Sigmoid colon (tissue), 7 donors: ENCODE measurements around the gene MZB1. TPM values are rescaled to one million over a fixed set of nuclear protein-coding genes. Genes with fewer than 3 reads are reported as not detected.

Source experiments
- DNase-seq: peaks from one replicate; pipeline ENCODE4 v3.0.0-alpha.2; 2019
- H3K27ac ChIP-seq, 4 donors: fragments of 200-600 bp; sonication (generic); one replicate each; pipeline ENCODE4 v1.5.1; 2016 to 2019; ENCODE audit warnings: mild to moderate bottlenecking in 1 of 4
- H3K27me3 ChIP-seq, 3 donors: fragments of 200-600 bp; sonication (generic); one replicate each; pipeline ENCODE4 v1.5.1; 2019; ENCODE audit warnings: mild to moderate bottlenecking in 1 of 3
- H3K36me3 ChIP-seq, 4 donors: fragments of 200-600 bp; sonication (generic); one replicate each; pipeline ENCODE4 v1.5.1; 2016 to 2019
- H3K4me1 ChIP-seq, 4 donors: fragments of 200-600 bp; sonication (generic); one replicate each; pipeline ENCODE4 v1.5.1; 2017 to 2019
- H3K4me3 ChIP-seq, 4 donors: fragments of 200-600 bp; sonication (generic); one replicate each; pipeline ENCODE4 v1.5.1; 2017 to 2019; ENCODE audit warnings: mild to moderate bottlenecking in 2 of 4, moderate library complexity in 1 of 4
- H3K9me3 ChIP-seq, 4 donors: fragments of 200-600 bp in 3 of 4; sonication (generic) in 3 of 4; one replicate each; pipeline versions ENCODE4 v1.5.1 to v1.6.1; 2013 to 2019
- CTCF ChIP-seq, 4 experiments: fragments of 450-650 bp in 3 of 4; fragments of 200-600 bp in 1 of 4; IDR thresholded peaks; one replicate each; pipeline ENCODE4 v1.5.1; 2016 to 2019; ENCODE audit warnings: antibody characterized with exemption in 4 of 4, mild to moderate bottlenecking in 3 of 4, moderate library complexity in 2 of 4
- EP300 ChIP-seq, 4 donors: sonication (generic); formaldehyde crosslinking; IDR thresholded peaks; one replicate each; pipeline ENCODE4 v1.6.1; 2017; ENCODE audit warnings: antibody characterized with exemption in 4 of 4
- POLR2A ChIP-seq, 2 donors: fragments of 450-650 bp; IDR thresholded peaks; one replicate each; pipeline ENCODE4 v1.6.1; 2016; ENCODE audit warnings: antibody characterized with exemption in 2 of 2, mild to moderate bottlenecking in 2 of 2, moderate library complexity in 2 of 2
- POLR2AphosphoS5 ChIP-seq, 4 donors: sonication (generic); formaldehyde crosslinking; IDR thresholded peaks; one replicate each; pipeline ENCODE4 v1.6.1; 2017; ENCODE audit warnings: antibody characterized with exemption in 4 of 4
- WGBS, 2 donors: extraction: QIAGEN DNeasy Blood & Tissue Kit; methylation state at CpG; one replicate each; pipeline ENCODE4 v1.1.7; 2013; 5-methylcytosine and 5-hydroxymethylcytosine counted together
- intact Hi-C: fragments of 100-400 bp; cut with DNase I; formaldehyde crosslinking; loops from one replicate; pipeline ENCODE4 v1.15.1; 2023
- polyA plus RNA-seq, 3 donors: library from polyadenylated mRNA; stranded (reverse); fragments of 200-250 nt; gene quantifications; one replicate each; pipeline ENCODE4 v1.2.3, GENCODE V29; 2013
- total RNA-seq, 4 donors: library from RNA; depleted of rRNA; stranded (reverse); fragments of >200 nt; gene quantifications; one replicate each; pipeline ENCODE4 v1.1.0, GENCODE V29; 2016
- donor health status: healthy with polysubstance abuse.
- donor health status: Bipolar disorder and iron deficiency.
- donor health status: healthy.

Gene MZB1
- total and polyA plus RNA-seq, 7 donors = 2.2 to 29.2 (median 3.2) TPM; not detected in 3

GRCh38 chr5:139399501-139400121 is 9.9 kb upstream of the MZB1 start:
- Histone ChIP-seq H3K9me3 (no peaks in the 10 kb centered on the region), H3K27me3 (peaks cover 5 to 20% (median 14%) of the 10 kb centered on the region in 3 donors), H3K4me1 (peaks cover 0 to 20% (median 18%) of the 10 kb centered on the region in 4 donors), H3K27ac (no peak overlapping the region), H3K4me3 (no peak overlapping the region), H3K36me3 (no peaks in the 10 kb centered on the region)
- TF ChIP-seq EP300 (IDR thresholded peaks at IDR 0.05) (no peak), POLR2A (IDR thresholded peaks at IDR 0.05) (no peak), CTCF (IDR thresholded peaks at IDR 0.05) (no peak), POLR2AphosphoS5 (IDR thresholded peaks at IDR 0.05) (no peak)
- no peak for DNase-seq
- 84 to 88% methylated on average over 6 of the region's 6 CpGs for WGBS, 2 donors
- intact Hi-C loops = loop anchor here (5.0 kb wide), 1 partner anchor 57 kb away; the partner anchor contains the start of gene PAIP2

GRCh38 chr5:139397921-139398320 is 8.2 kb upstream of the MZB1 start:
- no peak for DNase-seq
- 48 to 62% methylated on average over 6 of the region's 6 CpGs for WGBS, 2 donors
- Histone ChIP-seq H3K4me1 (peaks cover 0 to 25% (median 23%) of the 10 kb centered on the region in 4 donors), H3K4me3 (no peak overlapping the region), H3K27ac (peak overlapping the region in 1 of 4 donors; percentile 10), H3K27me3 (peaks cover 21 to 37% (median 31%) of the 10 kb centered on the region in 3 donors), H3K9me3 (no peaks in the 10 kb centered on the region), H3K36me3 (no peaks in the 10 kb centered on the region)
- TF ChIP-seq EP300 (IDR thresholded peaks at IDR 0.05) (no peak), CTCF (IDR thresholded peaks at IDR 0.05) (no peak), POLR2AphosphoS5 (IDR thresholded peaks at IDR 0.05) (no peak), POLR2A (IDR thresholded peaks at IDR 0.05) (no peak)
- intact Hi-C loops = no loop called here

GRCh38 chr5:139396691-139397090 is 7.0 kb upstream of the MZB1 start:
- Histone ChIP-seq H3K9me3 (no peaks in the 10 kb centered on the region), H3K36me3 (no peaks in the 10 kb centered on the region), H3K4me3 (no peak overlapping the region), H3K27ac (no peak overlapping the region), H3K4me1 (peaks cover 0 to 35% (median 32%) of the 10 kb centered on the region in 4 donors), H3K27me3 (peaks cover 29 to 49% (median 39%) of the 10 kb centered on the region in 3 donors)
- no peak for DNase-seq
- intact Hi-C loops = no loop called here
- TF ChIP-seq CTCF (IDR thresholded peaks at IDR 0.05) (no peak), POLR2A (IDR thresholded peaks at IDR 0.05) (no peak), EP300 (IDR thresholded peaks at IDR 0.05) (no peak), POLR2AphosphoS5 (IDR thresholded peaks at IDR 0.05) (no peak)
- 95% methylated on average over 8 of the region's 8 CpGs for WGBS, 2 donors

- Histone ChIP-seq H3K27ac (peak overlapping the region in 1 of 4 donors; percentile 81), H3K27me3 (peaks cover 29 to 50% (median 39%) of the 10 kb centered on the region in 3 donors), H3K9me3 (no peaks in the 10 kb centered on the region), H3K4me1 (peaks cover 0 to 35% (median 32%) of the 10 kb centered on the region in 4 donors), H3K36me3 (no peaks in the 10 kb centered on the region), H3K4me3 (no peak overlapping the region)
- no peak for DNase-seq
- TF ChIP-seq POLR2AphosphoS5 (IDR thresholded peaks at IDR 0.05) (no peak), POLR2A (IDR thresholded peaks at IDR 0.05) (no peak), CTCF (IDR thresholded peaks at IDR 0.05) (no peak), EP300 (IDR thresholded peaks at IDR 0.05) (no peak)
- WGBS, 2 donors = 85 to 87% methylated on average over 8 of the region's 8 CpGs
- intact Hi-C loops = no loop called here
Observed at GRCh38 chr5:139395844-139396640, 6.3 kb upstream of the MZB1 start.
